B cell (primary cell): ENCODE measurements around the gene HOXA10. TPM values are rescaled to one million over a fixed set of nuclear protein-coding genes. Genes with fewer than 3 reads are reported as not detected.

ENCODE experiments used
- ATAC-seq: fragments of 200-7000 bp; cut with Tn5 transposase; one replicate; pipeline ENCODE4 v1.10.0; 2021; ENCODE audit warnings: low read depth, mild to moderate bottlenecking, moderate number of reproducible peaks, moderate library complexity
- CTCF ChIA-PET: fragments of 350-600 bp; sonication (Branson Sonifier 250); formaldehyde crosslinking; loops from one replicate; lab custom pipeline; 2021; ENCODE audit warnings: antibody characterized with exemption, inconsistent platforms; lab: Charles Lee
- POLR2A ChIA-PET: fragments of 350-600 bp; sonication (Branson Sonifier 250); formaldehyde crosslinking; loops from one replicate; lab custom pipeline; 2021; ENCODE audit warnings: antibody characterized with exemption; lab: Charles Lee
- DNase-seq: peaks from one replicate; pipeline ENCODE4 v3.0.0; 2013
- H2AFZ ChIP-seq: 2 replicates; pipeline ENCODE4 v1.6.1; 2012; ENCODE audit warnings: mild to moderate bottlenecking, low read depth, low read length; ENCODE audit not compliant: insufficient read depth, poor library complexity, severe bottlenecking
- H3K27ac ChIP-seq, 2 donors: 1 replicate in 1 of 2; 2 replicates in 1 of 2; pipeline ENCODE4 v1.5.1; 2012 to 2013; ENCODE audit warnings: low read length in 2 of 2, mild to moderate bottlenecking in 2 of 2, moderate library complexity in 1 of 2
- H3K27me3 ChIP-seq, 4 experiments: fragments of 200-600 bp in 1 of 4; sonication (generic) in 1 of 4; replicated peaks in 1 of 4; 1 replicate in 2 of 4; 2 replicates in 2 of 4; pipeline versions ENCODE4 v1.6.1 to v1.7.0; 2013 to 2016; ENCODE audit warnings: low read length in 3 of 4, mild to moderate bottlenecking in 2 of 4, mixed read lengths in 1 of 4, moderate library complexity in 1 of 4; ENCODE audit not compliant: insufficient read depth in 4 of 4, control insufficient read depth in 3 of 4; ENCODE audit errors: control extremely low read depth in 1 of 4
- H3K36me3 ChIP-seq, 2 experiments: replicated peaks in 1 of 2; 1 replicate in 1 of 2; 2 replicates in 1 of 2; pipeline versions ENCODE4 v1.6.1 to v1.7.1; 2013; ENCODE audit warnings: low read length in 1 of 2; ENCODE audit not compliant: insufficient read depth in 2 of 2, control insufficient read depth in 1 of 2; ENCODE audit errors: control extremely low read depth in 1 of 2, extremely low read depth in 1 of 2
- H3K4me1 ChIP-seq, 2 donors: fragments of 200-600 bp in 1 of 2; sonication (generic) in 1 of 2; 1 replicate in 1 of 2; 2 replicates in 1 of 2; pipeline versions ENCODE4 v1.5.1 to v1.6.1; 2013 to 2017; ENCODE audit warnings: low read length in 2 of 2; ENCODE audit not compliant: control insufficient read depth in 2 of 2, insufficient read depth in 2 of 2
- H3K4me2 ChIP-seq: replicated peaks from 2 replicates; pipeline ENCODE3; 2012; ENCODE audit warnings: mild to moderate bottlenecking, low read depth, low read length; ENCODE audit not compliant: poor library complexity, severe bottlenecking
- H3K4me3 ChIP-seq, 5 experiments: fragments of 200-600 bp in 1 of 5; sonication (generic) in 1 of 5; 1 replicate in 3 of 5; 2 replicates in 2 of 5; pipeline versions ENCODE4 v1.5.1 to v1.7.0; 2011 to 2016; ENCODE audit warnings: low read length in 4 of 5, mild to moderate bottlenecking in 4 of 5, low read depth in 2 of 5, control low read depth in 1 of 5, moderate library complexity in 1 of 5; ENCODE audit not compliant: insufficient read depth in 1 of 5; ENCODE audit errors: control extremely low read depth in 1 of 5, extremely low read depth in 1 of 5
- H3K79me2 ChIP-seq: fragments of 200-600 bp; sonication (generic); one replicate; pipeline ENCODE4 v1.6.0; 2016; ENCODE audit warnings: low read length; ENCODE audit not compliant: control insufficient read depth, insufficient read depth
- H3K9ac ChIP-seq: fragments of 200-600 bp; sonication (generic); 2 replicates; pipeline ENCODE4 v1.6.1; 2017; ENCODE audit warnings: mild to moderate bottlenecking, low read length, moderate library complexity
- H3K9me3 ChIP-seq, 3 donors: one replicate each; pipeline versions ENCODE4 v1.6.1 to v1.7.1; 2013; ENCODE audit warnings: low read length in 2 of 3; ENCODE audit not compliant: control insufficient read depth in 2 of 3, insufficient read depth in 1 of 3; ENCODE audit errors: control extremely low read depth in 1 of 3
- H4K20me1 ChIP-seq: 2 replicates; pipeline ENCODE4 v1.6.0; 2012; ENCODE audit warnings: mild to moderate bottlenecking, low read length; ENCODE audit not compliant: insufficient read depth, control insufficient read depth, poor library complexity, severe bottlenecking
- H3K27ac Mint-ChIP-seq: one replicate; pipeline ENCODE4 v1.8.0; 2021; ENCODE audit warnings: mixed read lengths
- H3K27me3 Mint-ChIP-seq: one replicate; pipeline ENCODE4 v1.8.0; 2021; ENCODE audit warnings: mixed read lengths
- H3K4me1 Mint-ChIP-seq: one replicate; pipeline ENCODE4 v1.8.0; 2021; ENCODE audit warnings: mixed read lengths
- H3K4me3 Mint-ChIP-seq: one replicate; pipeline ENCODE4 v1.8.0; 2021; ENCODE audit warnings: mixed read lengths
- H3K9me3 Mint-ChIP-seq: one replicate; pipeline ENCODE4 v1.8.0; 2022; ENCODE audit warnings: mixed read lengths; ENCODE audit not compliant: insufficient read depth
- CTCF ChIP-seq: fragments of 200-600 bp; IDR thresholded peaks from one replicate; pipeline ENCODE4 v1.8.0; 2022; ENCODE audit warnings: antibody characterized with exemption, mild to moderate bottlenecking
- EZH2 ChIP-seq: IDR thresholded peaks from 2 replicates; pipeline ENCODE4 v1.6.1; 2012; ENCODE audit warnings: borderline replicate concordance, low read depth, mild to moderate bottlenecking, moderate library complexity, low read length; ENCODE audit not compliant: insufficient read depth, poor library complexity, severe bottlenecking
- WGBS: methylation state at CpG from one replicate; pipeline ENCODE4 v1.1.5; 2013; ENCODE audit warnings: missing lambda C conversion rate; ENCODE audit not compliant: insufficient coverage; 5-methylcytosine and 5-hydroxymethylcytosine counted together
- intact Hi-C: fragments of 100-400 bp; cut with micrococcal nuclease; formaldehyde crosslinking; loops from one replicate; pipeline ENCODE4 v1.10.0; 2022
- polyA plus RNA-seq: library from polyadenylated mRNA; depleted of rRNA; stranded (reverse); fragments of >200 nt; gene quantifications from 2 replicates; pipeline ENCODE4 v1.2.3, GENCODE V29; 2012
- total RNA-seq, 2 donors: library from RNA; stranded (reverse); fragments of 120-200 nt in 1 of 2; gene quantifications; 1 replicate in 1 of 2; 2 replicates in 1 of 2; pipeline versions ENCODE4 v1.2.3 to v1.2.4, GENCODE V29; 2013 to 2022

Gene HOXA10
- total and polyA plus RNA-seq, 2 donors (not counting 1 experiment from before 2014, with no cell fraction given) = not detected

GRCh38 chr7:27179503-27180430 is 5.6 kb upstream of the HOXA10 start:
- POLR2A ChIA-PET = interaction anchor here (0.5 kb wide), 1 partner anchor 1321 kb away, joined by 4 read pairs; no protein-coding TSS in a partner anchor
- Histone ChIP-seq H3K27ac (no peak overlapping the region), H3K79me2 (no peaks in the 10 kb centered on the region), H3K4me2 (peak overlapping the region; percentile 56), H4K20me1 (no peaks in the 10 kb centered on the region), H2AFZ (peak overlapping the region; percentile 25), H3K9me3 (peaks cover 0 to 53% (median 0%) of the 10 kb centered on the region in 3 donors), H3K9ac (peak overlapping the region; percentile 25), H3K27me3 (peaks cover 0 to 94% (median 75%) of the 10 kb centered on the region in 4 experiments), H3K4me3 (peak overlapping the region in 1 of 5 experiments; percentile 34), H3K4me1 (peaks cover 26 to 39% of the 10 kb centered on the region in 2 donors), H3K36me3 (no peaks in the 10 kb centered on the region)
- Mint-ChIP-seq H3K27me3 (peaks cover 64% of the 10 kb centered on the region), H3K4me1 (peaks cover 17% of the 10 kb centered on the region), H3K27ac (peak overlapping the region; percentile 87), H3K4me3 (peak overlapping the region; percentile 58), H3K9me3 (no peaks in the 10 kb centered on the region)
- WGBS = 13% methylated on average over 41 of the region's 56 CpGs
- ATAC-seq = peak; percentile 58
- DNase-seq = peak; percentile 74
- intact Hi-C loops = no loop called here
- TF ChIP-seq CTCF (peak; percentile 77), EZH2 (no peak)
- CTCF ChIA-PET = interaction anchor here (0.6 to 2.7 kb wide), 10 partner anchors 9 to 1287 kb away, joined by 3 to 15 read pairs (median 3); no protein-coding TSS in a partner anchor
